Tibial nerve (tissue), 4 donors: Measurements from ENCODE around the gene YPEL4.

Experiments used
- CTCF ChIP-seq, 5 experiments: fragments of 200-600 bp in 3 of 5; fragments of 450-650 bp in 2 of 5; sonication (generic) in 3 of 5; IDR thresholded peaks; one replicate each; pipeline ENCODE4 v1.5.1; 2016 to 2019; ENCODE audit warnings: antibody characterized with exemption in 5 of 5, mild to moderate bottlenecking in 3 of 5, moderate library complexity in 2 of 5
- EP300 ChIP-seq, 2 donors: sonication (generic); formaldehyde crosslinking; IDR thresholded peaks; one replicate each; pipeline ENCODE4 v1.6.1; 2017; ENCODE audit warnings: antibody characterized with exemption in 2 of 2, mild to moderate bottlenecking in 1 of 2
- POLR2A ChIP-seq, 2 donors: fragments of 450-650 bp; IDR thresholded peaks; one replicate each; pipeline ENCODE4 v1.6.1; 2017; ENCODE audit warnings: antibody characterized with exemption in 2 of 2, mild to moderate bottlenecking in 2 of 2, moderate library complexity in 2 of 2

DNA sequence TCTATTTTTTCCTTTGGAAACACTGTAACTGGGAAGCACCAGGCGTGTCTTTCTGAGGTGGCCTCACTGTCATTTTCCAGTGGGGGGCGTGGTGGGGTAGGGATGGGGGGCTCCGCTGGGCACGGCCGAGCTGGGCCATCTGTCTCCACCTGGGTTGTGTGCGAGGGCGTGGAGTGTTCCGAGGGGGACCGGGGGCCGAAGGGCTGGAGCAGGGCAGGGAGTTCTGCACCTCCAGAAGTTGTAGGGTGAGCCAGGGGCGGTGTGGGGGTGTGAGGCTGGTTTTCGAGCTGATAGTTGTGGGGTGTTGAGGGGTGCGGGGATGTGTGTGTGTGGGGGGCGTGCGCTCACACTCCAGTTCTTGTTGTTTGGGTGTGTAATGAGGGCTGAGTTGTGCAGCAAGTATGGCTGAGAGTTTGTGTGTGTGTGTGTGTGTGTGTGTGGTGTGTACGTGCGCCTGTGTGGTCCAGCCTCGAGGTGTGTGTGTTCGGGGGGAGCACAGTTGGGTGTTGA is 10.8 kb downstream of the YPEL4 start:
- no peak for TF ChIP-seq CTCF (IDR thresholded peaks at IDR 0.05)
- TF ChIP-seq EP300 (IDR thresholded peaks at IDR 0.05): no peak
- no peak for TF ChIP-seq POLR2A (IDR thresholded peaks at IDR 0.05)
